GM12878 (cell line): ENCODE results near the gene CNR2. TPM values are rescaled to one million over a fixed set of nuclear protein-coding genes. Genes with fewer than 3 reads are reported as not detected.

Experiments
- ATAC-seq: fragments of 200-7000 bp; cut with Tn5 transposase; 3 replicates; pipeline ENCODE4 v1.9.1; 2020; ENCODE audit warnings: mild to moderate bottlenecking, moderate library complexity
- BruUV-seq: library from RNA; stranded (reverse); fragments of 400-500 nt; replicated peaks from 2 replicates; lab custom pipeline; 2021; lab: Mats Ljungman, UMichigan
- CTCF ChIA-PET: fragments of 300-600 bp; sonication (Branson Sonifier 250); formaldehyde crosslinking; extraction: SDS; loops from one replicate; lab custom pipeline; 2021; ENCODE audit warnings: inconsistent platforms; lab: Yijun Ruan, JAX
- POLR2A ChIA-PET: fragments of 350-600 bp; formaldehyde crosslinking; extraction: SDS; loops from one replicate; lab custom pipeline; 2021; ENCODE audit warnings: inconsistent platforms; lab: Charles Lee
- RAD21 ChIA-PET: fragments of 300-600 bp; sonication (Branson Sonifier 250); formaldehyde crosslinking; loops from one replicate; lab custom pipeline; 2023; ENCODE audit warnings: antibody characterized with exemption; ENCODE audit not compliant: unreplicated experiment; lab: Charles Lee
- SMC1A ChIA-PET: fragments of 300-600 bp; sonication (Branson Sonifier 250); formaldehyde crosslinking; loops from one replicate; lab custom pipeline; 2023; ENCODE audit not compliant: unreplicated experiment, uncharacterized antibody; lab: Charles Lee
- DNase-seq: peaks from one replicate; pipeline ENCODE4 v3.0.0-alpha.2; 2011; ENCODE audit warnings: low read depth, low spot score
- FAIRE-seq: peaks from 3 replicates; lab custom pipeline; 2011; peaks lifted over from hg19 to GRCh38; lab: Jason Lieb, UNC
- H2AFZ ChIP-seq: 2 replicates; pipeline ENCODE4 v1.6.0; 2011; ENCODE audit warnings: low read depth, low read length, control low read depth; ENCODE audit not compliant: control insufficient read depth
- H3K27ac ChIP-seq: 2 replicates; pipeline ENCODE4 v1.5.1; 2011; ENCODE audit warnings: control low read depth; ENCODE audit not compliant: control insufficient read depth, insufficient read depth
- H3K27me3 ChIP-seq, 2 experiments: replicated peaks in 1 of 2; 2 replicates each; pipeline versions ENCODE4 v1.6.0 to v1.6.1; 2011; ENCODE audit warnings: low read length in 1 of 2; ENCODE audit not compliant: control insufficient read depth in 2 of 2, insufficient read depth in 2 of 2
- H3K36me3 ChIP-seq, 2 experiments: 2 replicates each; pipeline ENCODE4 v1.5.1; 2011; ENCODE audit warnings: low read length in 1 of 2; ENCODE audit not compliant: control insufficient read depth in 2 of 2, insufficient read depth in 2 of 2
- H3K4me1 ChIP-seq: 2 replicates; pipeline ENCODE4 v1.6.1; 2011; ENCODE audit warnings: mild to moderate bottlenecking, low read length, moderate library complexity, mixed read lengths; ENCODE audit not compliant: control insufficient read depth, insufficient read depth
- H3K4me2 ChIP-seq: 2 replicates; pipeline ENCODE4 v1.6.0; 2011; ENCODE audit warnings: control low read depth; ENCODE audit not compliant: control insufficient read depth, insufficient read depth
- H3K4me3 ChIP-seq: fragments of 200-600 bp; sonication (generic); 2 replicates; pipeline ENCODE4 v1.5.1; 2016
- H3K79me2 ChIP-seq: 2 replicates; pipeline ENCODE4 v1.6.0; 2011; ENCODE audit warnings: low read length; ENCODE audit not compliant: control insufficient read depth, insufficient read depth
- H3K9ac ChIP-seq: 2 replicates; pipeline ENCODE4 v1.8.0; 2011; ENCODE audit warnings: low read length, control low read depth, mixed read lengths; ENCODE audit not compliant: control insufficient read depth, insufficient read depth
- H3K9me3 ChIP-seq: replicated peaks from 3 replicates; pipeline ENCODE4 v1.5.1; 2011; ENCODE audit warnings: mild to moderate bottlenecking, low read length; ENCODE audit not compliant: control insufficient read depth, insufficient read depth
- H4K20me1 ChIP-seq: 2 replicates; pipeline ENCODE4 v1.6.0; 2011; ENCODE audit not compliant: control insufficient read depth, insufficient read depth
- BCL3 ChIP-seq: IDR thresholded peaks from 2 replicates; pipeline ENCODE4 v1.6.1; 2011; ENCODE audit warnings: borderline replicate concordance, low read depth, mild to moderate bottlenecking, moderate library complexity, low read length; ENCODE audit not compliant: insufficient read depth, poor library complexity, severe bottlenecking
- CHD4 ChIP-seq: fragments of 200-600 bp; sonication (generic); IDR thresholded peaks from 2 replicates; pipeline ENCODE4 v1.6.1; 2016; ENCODE audit warnings: mild to moderate bottlenecking
- FOXK2 ChIP-seq: fragments of 450-650 bp; IDR thresholded peaks from 2 replicates; pipeline ENCODE4 v1.6.1; 2017; ENCODE audit warnings: mild to moderate bottlenecking, moderate library complexity
- GATAD2B ChIP-seq: fragments of 450-650 bp; conservative IDR thresholded peaks from 2 replicates; pipeline ENCODE4 v1.6.1; 2017; ENCODE audit warnings: low read depth, mild to moderate bottlenecking, moderate library complexity
- HSF1 ChIP-seq: fragments of 150-350 bp; IDR thresholded peaks from 2 replicates; pipeline ENCODE4 v1.6.1; 2014; ENCODE audit warnings: mild to moderate bottlenecking, low read depth, low read length
- IKZF2 ChIP-seq, 2 experiments: fragments of 450-650 bp; IDR thresholded peaks; 2 replicates each; pipeline ENCODE4 v1.6.1; 2017; ENCODE audit warnings: mild to moderate bottlenecking in 2 of 2, moderate library complexity in 2 of 2
- JUNB ChIP-seq: IDR thresholded peaks from 2 replicates; pipeline ENCODE4 v1.6.1; 2016; ENCODE audit warnings: antibody characterized with exemption, mild to moderate bottlenecking
- MEF2A ChIP-seq: IDR thresholded peaks from 2 replicates; pipeline ENCODE4 v1.6.1; 2011; ENCODE audit warnings: low read depth, mild to moderate bottlenecking, low read length, moderate library complexity; ENCODE audit not compliant: insufficient read depth
- NFYB ChIP-seq: IDR thresholded peaks from 2 replicates; pipeline ENCODE4 v1.6.1; 2011; ENCODE audit warnings: low read depth, mild to moderate bottlenecking, low read length, improper control_type of control experiment, moderate library complexity; ENCODE audit not compliant: insufficient read depth
- NR2C1 ChIP-seq: fragments of 450-650 bp; IDR thresholded peaks from 2 replicates; pipeline ENCODE4 v1.6.1; 2017; ENCODE audit warnings: antibody characterized with exemption, mild to moderate bottlenecking, moderate library complexity
- POLR2A ChIP-seq: IDR thresholded peaks from 2 replicates; pipeline ENCODE4 v1.6.1; 2011; ENCODE audit warnings: low read depth, mild to moderate bottlenecking, low read length
- SMC3 ChIP-seq: IDR thresholded peaks from 2 replicates; pipeline ENCODE4 v1.6.1; 2011; ENCODE audit warnings: low read length, improper control_type of control experiment, borderline replicate concordance
- SUPT20H ChIP-seq: IDR thresholded peaks from 2 replicates; pipeline ENCODE4 v1.6.1; 2011; ENCODE audit warnings: low read depth, mild to moderate bottlenecking, low read length, moderate library complexity, borderline replicate concordance; ENCODE audit not compliant: control insufficient read depth
- TBL1XR1 ChIP-seq: IDR thresholded peaks from 2 replicates; pipeline ENCODE4 v1.6.1; 2012; ENCODE audit warnings: low read depth, low read length, improper control_type of control experiment
- TCF12 ChIP-seq: IDR thresholded peaks from 2 replicates; pipeline ENCODE4 v1.6.1; 2011; ENCODE audit warnings: low read depth, mild to moderate bottlenecking, low read length
- WGBS: methylation state at CpG from one replicate; pipeline ENCODE4 v1.1.6; 2016; ENCODE audit warnings: low lambda C conversion rate; ENCODE audit not compliant: insufficient replicate concordance, insufficient coverage; ENCODE audit errors: missing lambda C conversion rate; 5-methylcytosine and 5-hydroxymethylcytosine counted together
- in situ Hi-C: fragments of 300-500 bp; cut with MboI; formaldehyde crosslinking; loops from 9 replicates; pipeline ENCODE4 v1.14.3; 2018; ENCODE audit warnings: mixed read lengths
- intact Hi-C: fragments of 100-400 bp; cut with micrococcal nuclease; formaldehyde crosslinking; loops from one replicate; pipeline ENCODE4 v1.14.2; 2022; ENCODE audit not compliant: unreplicated experiment
- polyA plus RNA-seq, 11 experiments: library from polyadenylated mRNA; depleted of rRNA in 4 of 11; unstranded in 6 of 11; stranded (reverse) in 5 of 11; fragments of >200 nt; fragmentation: Nextera tagmentation in 4 of 11; fragmentation: Illumina TruSeq in 1 of 11; extraction: Ambion mirVana in 4 of 11; extraction: Trizol in 1 of 11; gene quantifications; 1 replicate in 1 of 11; 2 replicates in 10 of 11; pipeline versions ENCODE4 v1.2.1 to v1.2.3, GENCODE V29; 2011 to 2016; ENCODE audit warnings: inconsistent platforms in 2 of 11, missing spikeins in 2 of 11, low read depth in 1 of 11
- total RNA-seq, 4 experiments: library from RNA; depleted of rRNA in 3 of 4; stranded (reverse); fragments of >200 nt in 3 of 4; fragmentation: Illumina TruSeq in 1 of 4; extraction: Trizol in 1 of 4; gene quantifications; 2 replicates each; pipeline versions ENCODE4 v1.2.1 to v1.2.3, GENCODE V29; 2013 to 2021

The CNR2 gene
- total and polyA plus RNA-seq, 10 of the 15 experiments (the other 5 are each of a cell fraction or from before 2014, with no cell fraction given), result 0.46 to 19.8 (median 12.2) TPM

DNA sequence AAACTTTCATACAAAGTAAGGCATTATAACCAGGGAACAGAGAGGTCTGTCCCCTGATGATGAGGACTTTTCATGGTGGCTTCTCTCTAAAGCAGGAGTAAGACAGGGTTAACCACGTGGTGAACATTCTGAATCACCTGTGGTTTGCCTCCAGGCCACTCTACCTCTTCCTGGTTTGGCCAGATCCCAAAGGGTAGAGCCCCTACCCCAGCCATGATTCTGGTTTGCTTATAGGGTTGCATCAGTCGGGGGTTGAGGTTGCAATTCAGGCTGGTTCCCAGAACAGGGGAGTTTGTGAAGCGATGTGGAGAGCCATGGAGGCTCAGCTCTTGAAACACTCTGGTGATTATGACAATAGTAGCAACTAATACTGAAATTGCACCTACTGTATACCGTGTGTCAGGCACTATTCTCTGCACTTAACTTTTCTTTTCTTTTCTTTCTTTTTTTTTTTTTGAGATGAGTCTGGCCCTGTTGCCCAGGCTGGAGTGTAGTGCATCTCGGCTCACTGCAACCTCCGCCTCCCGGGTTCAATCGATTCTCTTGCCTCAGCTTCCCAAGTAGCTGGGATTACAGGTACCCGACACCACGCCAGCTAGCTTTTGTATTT lies 8.3 kb downstream of the CNR2 start (continued):
- TF ChIP-seq SMC3 (no peak), NR2C1 (no peak), FOXK2 (no peak), TCF12 (0 out of 2 replicates have a peak, but pooled peaks have one; percentile 14), MEF2A (0 out of 2 replicates have a peak, but pooled peaks have one; percentile 46), NFYB (no peak), TBL1XR1 (no peak), POLR2A (no peak), GATAD2B (no peak)

DNA sequence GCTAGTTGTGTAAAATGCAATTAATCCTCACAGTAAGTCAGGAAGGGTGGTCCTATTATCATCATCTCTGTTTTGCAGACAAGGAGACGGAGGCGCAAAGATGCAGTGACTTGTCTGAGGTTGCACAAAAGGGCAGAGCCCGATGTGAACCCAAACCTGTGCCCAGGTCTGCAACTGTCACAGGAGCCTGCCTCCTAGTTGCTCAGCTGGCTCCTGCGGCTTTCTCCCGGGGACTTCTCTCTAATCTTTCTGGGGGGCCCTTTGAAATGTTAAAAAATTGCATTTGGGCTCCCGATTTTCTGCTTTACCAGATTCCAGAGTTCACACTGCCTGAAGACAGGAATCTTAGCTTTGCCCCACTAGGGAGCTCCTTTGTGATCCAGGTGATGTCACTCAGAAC lies 9.4 kb downstream of the CNR2 start:
- Histone ChIP-seq H3K79me2 (peaks cover 60% of the 10 kb centered on the region), H3K36me3 (peaks cover 0 to 5% of the 10 kb centered on the region in 2 experiments; a peak in 2 of 4 replicates), H3K9me3 (no peaks in the 10 kb centered on the region; the same call in 2 of the 3 replicates), H4K20me1 (no peaks in the 10 kb centered on the region), H3K9ac (no peak overlapping the region), H3K27me3 (no peaks in the 10 kb centered on the region), H2AFZ (no peak overlapping the region), H3K27ac (no peak overlapping the region), H3K4me2 (0 out of 2 replicates have a peak overlapping the region, but pooled peaks have one; percentile 44), H3K4me1 (peaks cover 53% of the 10 kb centered on the region), H3K4me3 (no peak overlapping the region)
- ChIA-PET POLR2A (interaction anchor here (0.6 to 1.2 kb wide), 5 partner anchors 32 to 1877 kb away, joined by 3 to 6 read pairs (median 3); no protein-coding TSS in a partner anchor), SMC1A (interaction anchor here (0.7 to 1.5 kb wide), 6 partner anchors 10 to 168 kb away, joined by 3 to 5 read pairs (median 4); partner anchors contain the start of genes CNR2 and FUCA1), RAD21 (interaction anchor here (1.0 to 2.3 kb wide), 3 partner anchors 10 to 93 kb away, joined by 3 to 15 read pairs (median 4); partner anchors contain the start of gene CNR2), CTCF (interaction anchor here (0.7 to 10.5 kb wide), 6 partner anchors 10 to 100 kb away, joined by 3 to 109 read pairs (median 4); partner anchors contain the start of gene CNR2)
- ATAC-seq, result no peak
- in situ Hi-C loops (no loop called here), intact Hi-C loops (no loop called here)
- BruUV-seq, result no TSS peak
- TF ChIP-seq IKZF2 (IDR thresholded peaks at IDR 0.05), result no peak
- TF ChIP-seq BCL3, result no peak
- 0 out of 2 replicates have a peak, but pooled peaks have one; percentile 4 for TF ChIP-seq JUNB
- no peak for TF ChIP-seq SUPT20H
- no peak for TF ChIP-seq CHD4
- no peak for TF ChIP-seq HSF1
- no peak for DNase-seq
- 94% methylated on average over 6 of the region's 6 CpGs for WGBS
- no peak for FAIRE-seq
